ENCODE results near the gene ANK3.

DNA sequence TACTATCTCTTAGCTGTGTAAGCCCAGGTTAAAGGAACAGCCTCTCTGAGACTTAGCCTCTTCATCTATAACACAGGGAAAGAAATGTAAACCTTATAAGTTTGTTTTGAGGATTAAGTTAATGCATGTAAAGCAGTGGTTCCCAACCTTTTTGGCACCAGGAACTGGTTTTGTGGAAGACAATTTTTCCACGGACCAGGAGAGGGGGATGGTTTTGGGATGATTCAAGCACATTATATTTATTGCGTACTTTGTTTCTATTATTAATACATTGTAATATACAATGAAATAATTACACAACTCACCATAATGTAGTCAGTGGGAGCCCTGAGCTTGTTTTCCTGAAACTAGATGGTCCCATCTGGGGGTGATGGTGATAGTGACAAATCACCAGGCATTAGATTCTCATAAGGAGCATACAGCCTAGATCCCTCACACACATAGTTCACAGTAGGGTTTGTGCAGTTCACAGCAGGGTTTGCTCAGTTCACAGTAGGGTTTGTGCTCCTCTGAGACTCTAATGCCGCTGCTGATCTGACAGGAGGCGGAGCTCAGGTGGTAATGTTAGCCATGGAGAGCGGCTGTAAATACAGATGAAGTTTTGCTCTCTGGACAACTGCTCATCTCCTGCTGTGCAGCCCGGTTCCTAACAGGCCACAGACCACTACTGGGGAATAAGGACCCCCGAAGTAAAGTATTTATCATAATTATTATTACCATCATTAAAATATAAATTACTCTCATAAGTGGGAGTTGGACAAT lies 41.3 kb upstream of the ANK3 start:
- TF ChIP-seq, protein P1, sequence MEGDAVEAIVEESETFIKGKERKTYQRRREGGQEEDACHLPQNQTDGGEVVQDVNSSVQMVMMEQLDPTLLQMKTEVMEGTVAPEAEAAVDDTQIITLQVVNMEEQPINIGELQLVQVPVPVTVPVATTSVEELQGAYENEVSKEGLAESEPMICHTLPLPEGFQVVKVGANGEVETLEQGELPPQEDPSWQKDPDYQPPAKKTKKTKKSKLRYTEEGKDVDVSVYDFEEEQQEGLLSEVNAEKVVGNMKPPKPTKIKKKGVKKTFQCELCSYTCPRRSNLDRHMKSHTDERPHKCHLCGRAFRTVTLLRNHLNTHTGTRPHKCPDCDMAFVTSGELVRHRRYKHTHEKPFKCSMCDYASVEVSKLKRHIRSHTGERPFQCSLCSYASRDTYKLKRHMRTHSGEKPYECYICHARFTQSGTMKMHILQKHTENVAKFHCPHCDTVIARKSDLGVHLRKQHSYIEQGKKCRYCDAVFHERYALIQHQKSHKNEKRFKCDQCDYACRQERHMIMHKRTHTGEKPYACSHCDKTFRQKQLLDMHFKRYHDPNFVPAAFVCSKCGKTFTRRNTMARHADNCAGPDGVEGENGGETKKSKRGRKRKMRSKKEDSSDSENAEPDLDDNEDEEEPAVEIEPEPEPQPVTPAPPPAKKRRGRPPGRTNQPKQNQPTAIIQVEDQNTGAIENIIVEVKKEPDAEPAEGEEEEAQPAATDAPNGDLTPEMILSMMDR (tag by site-specific recombination; IDR thresholded peaks at IDR 0.05), result no peak
- TF ChIP-seq ZNF768 (tag by site-specific recombination; IDR thresholded peaks at IDR 0.05) (no peak), ZBTB8A (tag by site-specific recombination; IDR thresholded peaks at IDR 0.05) (no peak), ZNF140 (tag by site-specific recombination; IDR thresholded peaks at IDR 0.05) (no peak), TRIM28 (IDR thresholded peaks at IDR 0.05; ENCODE audit: borderline replicate concordance, low read length) (no peak), ZNF707 (tag by site-specific recombination; IDR thresholded peaks at IDR 0.05) (no peak), ZNF747 (tag by site-specific recombination; IDR thresholded peaks at IDR 0.05) (no peak), ZBTB21 (tag by site-specific recombination; IDR thresholded peaks at IDR 0.05) (no peak)
- TF ChIP-seq, protein P2, sequence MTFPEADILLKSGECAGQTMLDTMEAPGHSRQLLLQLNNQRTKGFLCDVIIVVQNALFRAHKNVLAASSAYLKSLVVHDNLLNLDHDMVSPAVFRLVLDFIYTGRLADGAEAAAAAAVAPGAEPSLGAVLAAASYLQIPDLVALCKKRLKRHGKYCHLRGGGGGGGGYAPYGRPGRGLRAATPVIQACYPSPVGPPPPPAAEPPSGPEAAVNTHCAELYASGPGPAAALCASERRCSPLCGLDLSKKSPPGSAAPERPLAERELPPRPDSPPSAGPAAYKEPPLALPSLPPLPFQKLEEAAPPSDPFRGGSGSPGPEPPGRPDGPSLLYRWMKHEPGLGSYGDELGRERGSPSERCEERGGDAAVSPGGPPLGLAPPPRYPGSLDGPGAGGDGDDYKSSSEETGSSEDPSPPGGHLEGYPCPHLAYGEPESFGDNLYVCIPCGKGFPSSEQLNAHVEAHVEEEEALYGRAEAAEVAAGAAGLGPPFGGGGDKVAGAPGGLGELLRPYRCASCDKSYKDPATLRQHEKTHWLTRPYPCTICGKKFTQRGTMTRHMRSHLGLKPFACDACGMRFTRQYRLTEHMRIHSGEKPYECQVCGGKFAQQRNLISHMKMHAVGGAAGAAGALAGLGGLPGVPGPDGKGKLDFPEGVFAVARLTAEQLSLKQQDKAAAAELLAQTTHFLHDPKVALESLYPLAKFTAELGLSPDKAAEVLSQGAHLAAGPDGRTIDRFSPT (tag by site-specific recombination; IDR thresholded peaks at IDR 0.05), result no peak
- TF ChIP-seq, protein P3, sequence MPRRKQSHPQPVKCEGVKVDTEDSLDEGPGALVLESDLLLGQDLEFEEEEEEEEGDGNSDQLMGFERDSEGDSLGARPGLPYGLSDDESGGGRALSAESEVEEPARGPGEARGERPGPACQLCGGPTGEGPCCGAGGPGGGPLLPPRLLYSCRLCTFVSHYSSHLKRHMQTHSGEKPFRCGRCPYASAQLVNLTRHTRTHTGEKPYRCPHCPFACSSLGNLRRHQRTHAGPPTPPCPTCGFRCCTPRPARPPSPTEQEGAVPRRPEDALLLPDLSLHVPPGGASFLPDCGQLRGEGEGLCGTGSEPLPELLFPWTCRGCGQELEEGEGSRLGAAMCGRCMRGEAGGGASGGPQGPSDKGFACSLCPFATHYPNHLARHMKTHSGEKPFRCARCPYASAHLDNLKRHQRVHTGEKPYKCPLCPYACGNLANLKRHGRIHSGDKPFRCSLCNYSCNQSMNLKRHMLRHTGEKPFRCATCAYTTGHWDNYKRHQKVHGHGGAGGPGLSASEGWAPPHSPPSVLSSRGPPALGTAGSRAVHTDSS (tag by site-specific recombination; IDR thresholded peaks at IDR 0.05), result no peak
